M059J (cell line): Measurements from ENCODE around the gene TET2. TPM values are rescaled to one million over a fixed set of nuclear protein-coding genes. Genes with fewer than 3 reads are reported as not detected.

Experiments used
- DNase-seq: peaks from one replicate; pipeline ENCODE4 v3.0.0-alpha.2; 2012; ENCODE audit warnings: low read depth
- total RNA-seq: library from RNA; depleted of rRNA; stranded (reverse); fragments of >200 nt; shearing (Covaris generic); gene quantifications from 2 replicates; pipeline ENCODE4 v1.2.3, GENCODE V29; 2014

Gene TET2
- total RNA-seq, 1 experiment from 2014 or later: 8.9 TPM

- no peak for DNase-seq
Measured at GRCh38 chr4:105182211-105182610, 35.5 kb downstream of the TET2 start.

GRCh38 chr4:105184316-105184980 lies 37.8 kb downstream of the TET2 start:
- DNase-seq: peak; percentile 34

- DNase-seq: peak; percentile 71
Measured at GRCh38 chr4:105186701-105187161, 40.1 kb downstream of the TET2 start.

GRCh38 chr4:105189855-105190650 lies 43.4 kb downstream of the TET2 start:
- DNase-seq: no peak

DNA sequence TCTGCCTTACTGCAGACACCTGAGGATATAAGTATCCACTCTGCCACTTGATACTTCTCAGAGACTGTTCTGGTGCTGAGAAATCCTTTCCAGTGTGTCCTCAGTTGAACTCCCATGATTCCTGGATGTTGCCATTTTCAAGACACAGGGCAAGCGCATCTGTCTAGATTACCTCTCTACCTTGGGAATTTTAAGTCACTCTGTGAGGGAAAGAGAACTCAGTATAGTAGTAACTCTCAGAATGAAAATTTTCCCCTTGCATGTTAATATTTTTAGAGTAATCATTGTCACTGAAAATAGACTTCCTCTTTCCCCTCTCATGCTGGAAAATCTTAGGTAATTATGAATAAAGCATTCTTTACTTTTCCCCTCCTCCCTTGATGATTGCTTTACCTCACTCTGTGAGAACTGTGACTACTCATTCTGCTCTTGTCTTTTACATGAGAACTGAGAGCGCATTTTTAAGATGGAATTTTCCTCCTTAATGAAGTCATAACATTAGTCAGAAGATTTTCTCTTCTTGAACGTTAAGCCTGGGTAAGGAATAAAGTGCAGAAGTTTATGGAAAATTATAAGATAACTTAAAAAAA lies 45.0 kb downstream of the TET2 start:
- DNase-seq: peak; percentile 35

GRCh38 chr4:105192474-105192873 lies 45.8 kb downstream of the TET2 start:
- DNase-seq: no peak

GRCh38 chr4:105192910-105193309 lies 46.2 kb downstream of the TET2 start:
- DNase-seq: no peak

- DNase-seq: no peak
Measured at GRCh38 chr4:105193536-105193935, 46.9 kb downstream of the TET2 start.

GRCh38 chr4:105194328-105195231 lies 47.9 kb downstream of the TET2 start:
- DNase-seq: no peak

- no peak for DNase-seq
Measured at GRCh38 chr4:105196523-105197145, 50.0 kb downstream of the TET2 start.

DNA sequence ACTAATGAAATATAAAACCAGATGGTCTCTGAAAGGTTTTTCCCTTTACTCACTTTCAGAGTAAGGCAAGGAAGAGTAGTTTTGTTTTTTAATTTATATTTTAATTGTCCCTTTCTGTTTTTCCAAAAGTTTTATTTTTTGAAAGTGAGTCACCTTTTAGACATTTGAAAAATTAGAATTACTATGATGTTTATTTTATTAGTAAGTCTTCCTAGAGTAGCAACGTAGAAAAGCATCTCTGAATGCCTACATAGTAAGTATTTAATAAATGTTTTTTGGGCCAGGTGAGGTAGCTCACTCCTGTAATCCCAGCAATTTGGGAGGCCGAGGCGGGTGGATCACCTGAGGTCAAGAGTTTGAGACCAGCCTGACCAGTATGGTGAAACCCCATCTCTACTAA lies 51.1 kb downstream of the TET2 start:
- peak; percentile 5 for DNase-seq

- no peak for DNase-seq
Measured at GRCh38 chr4:105198541-105198940, 51.9 kb downstream of the TET2 start.

DNA sequence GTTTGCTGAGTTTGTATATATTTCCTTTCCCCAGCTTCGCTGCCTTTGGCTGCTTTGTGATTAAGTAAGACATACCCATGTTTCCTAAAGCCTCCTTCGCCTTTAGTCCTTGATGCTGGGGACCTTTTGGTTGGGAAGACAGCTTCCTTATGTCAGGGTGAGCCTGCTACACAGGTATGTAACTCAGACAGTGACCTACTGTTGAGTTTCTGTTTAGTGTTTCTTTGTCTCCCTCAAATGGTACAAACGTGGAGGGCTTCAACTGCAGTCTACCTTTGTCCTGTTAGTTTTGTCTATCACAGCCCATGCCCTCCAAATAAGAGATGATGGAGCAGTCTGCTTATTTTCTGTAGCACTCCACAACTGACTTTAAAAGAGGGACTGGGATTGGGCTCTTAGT lies 59.5 kb downstream of the TET2 start:
- no peak for DNase-seq

DNA sequence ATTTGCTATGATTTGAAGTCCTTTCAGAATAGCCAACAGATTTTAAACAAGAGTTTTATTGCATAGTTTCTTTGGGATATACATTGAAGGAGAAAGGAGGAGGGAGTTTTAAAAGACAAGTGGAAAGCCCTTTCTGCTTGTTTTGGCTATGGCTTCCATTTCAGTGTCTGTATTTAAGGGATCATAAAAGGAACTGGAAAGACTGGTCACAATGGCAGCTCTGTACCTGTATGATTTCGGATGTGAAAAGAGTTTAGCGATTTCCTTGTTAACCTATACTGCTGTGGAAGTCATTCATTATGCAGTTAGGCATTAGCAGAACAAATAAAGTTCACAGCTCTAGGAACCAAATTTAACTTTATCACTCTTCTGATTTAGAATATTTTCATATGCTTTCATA lies 60.7 kb downstream of the TET2 start:
- DNase-seq: no peak

- no peak for DNase-seq
Measured at GRCh38 chr4:105208561-105208960, 61.9 kb downstream of the TET2 start.

GRCh38 chr4:105210916-105211315 lies 64.2 kb downstream of the TET2 start:
- DNase-seq: no peak

- DNase-seq: peak; percentile 25
Measured at GRCh38 chr4:105215609-105216313, 69.1 kb downstream of the TET2 start.

DNA sequence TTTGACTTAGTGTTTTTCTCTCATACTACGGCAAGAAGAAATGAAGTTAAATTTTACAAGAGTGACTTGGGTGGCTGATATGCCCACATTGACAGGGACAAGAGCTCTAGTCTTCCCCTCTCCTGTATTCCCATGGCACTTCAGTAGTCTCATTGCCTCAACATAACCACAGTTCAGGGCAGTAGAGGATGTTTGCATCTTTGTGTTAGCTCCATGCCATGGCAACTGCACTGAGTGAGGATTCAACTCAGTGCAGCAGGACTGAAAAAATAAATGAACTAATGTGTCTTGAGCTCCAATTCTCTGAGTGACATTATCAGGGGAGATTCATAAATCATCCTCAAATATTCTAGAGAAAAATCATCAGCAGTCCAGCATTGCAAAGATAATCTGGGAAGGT lies 78.8 kb downstream of the TET2 start:
- peak; percentile 21 for DNase-seq

DNA sequence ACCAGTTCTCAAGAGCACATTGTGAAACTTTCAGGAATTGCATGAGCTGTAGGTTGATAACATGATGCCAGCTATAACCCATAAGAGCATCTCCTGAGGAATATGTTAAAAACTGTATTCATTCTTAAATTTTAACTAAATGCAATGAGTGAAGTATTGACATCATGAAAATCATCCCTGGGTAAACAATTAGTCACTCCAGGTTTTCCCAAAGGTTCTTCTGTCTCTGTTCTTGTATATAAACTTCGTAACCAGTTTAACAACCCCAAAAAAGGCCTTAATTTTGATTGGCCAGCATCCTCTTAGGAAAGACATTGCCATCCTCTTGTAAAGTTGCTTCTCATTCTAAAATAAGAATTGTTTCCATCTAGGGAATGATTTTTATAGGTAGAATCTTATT lies 80.4 kb downstream of the TET2 start:
- no peak for DNase-seq

DNA sequence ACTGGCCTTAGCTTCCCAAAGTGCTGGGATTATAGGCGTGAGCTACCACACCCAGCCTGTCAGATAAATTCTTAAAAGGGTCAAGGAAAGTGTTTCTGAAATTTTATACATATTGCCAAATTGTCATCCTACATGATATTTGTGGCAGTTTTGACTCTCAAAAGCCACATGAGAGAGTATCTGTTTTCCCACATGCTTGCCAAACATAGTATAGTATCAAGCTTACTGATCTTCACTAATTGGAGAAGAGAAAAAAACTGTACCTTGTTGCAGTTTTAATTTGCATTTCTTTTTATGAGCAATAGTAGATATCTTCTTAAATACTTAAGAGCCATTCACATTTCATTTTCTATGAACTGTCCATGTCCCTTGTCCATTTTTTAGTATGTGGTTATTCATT lies 83.6 kb downstream of the TET2 start:
- no peak for DNase-seq

DNA sequence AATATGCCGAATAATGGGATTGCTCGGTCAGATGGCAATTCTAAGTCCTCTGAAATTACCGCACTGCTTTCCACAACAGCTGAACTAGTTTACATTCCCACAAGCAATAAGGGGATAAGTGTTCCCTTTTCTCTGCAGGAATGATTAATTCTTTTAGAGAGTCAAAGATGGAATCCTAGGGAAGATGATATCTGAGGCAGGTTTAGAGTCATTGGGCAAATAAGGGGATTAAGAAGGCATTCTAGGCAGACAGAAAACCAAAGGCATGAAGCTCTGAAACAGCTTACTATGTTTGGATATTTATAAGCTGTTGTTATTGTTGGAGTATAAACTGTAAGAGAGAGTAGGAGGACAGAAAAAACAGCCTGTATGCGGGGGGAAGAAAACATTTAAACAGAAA lies 85.7 kb downstream of the TET2 start:
- DNase-seq: no peak
